IMR-90 (cell line): ENCODE data around the gene GAREM1.

ENCODE experiments used
- BHLHE40 ChIP-seq: fragments of 150-350 bp; IDR thresholded peaks from 2 replicates; pipeline ENCODE4 v1.6.1; 2016; ENCODE audit warnings: mild to moderate bottlenecking, low read depth, low read length
- CEBPB ChIP-seq: IDR thresholded peaks from 2 replicates; pipeline ENCODE4 v1.6.1; 2012; ENCODE audit warnings: low read depth, low read length, improper control_type of control experiment
- CHD1 ChIP-seq: IDR thresholded peaks from 2 replicates; pipeline ENCODE4 v1.6.1; 2012; ENCODE audit warnings: low read depth, low read length, improper control_type of control experiment
- CTCF ChIP-seq: conservative IDR thresholded peaks from 2 replicates; pipeline ENCODE4 v1.5.1; 2012; ENCODE audit warnings: mild to moderate bottlenecking, low read depth, low read length, improper control_type of control experiment
- ELK1 ChIP-seq: fragments of 150-350 bp; IDR thresholded peaks from 2 replicates; pipeline ENCODE4 v1.6.1; 2016; ENCODE audit warnings: low read depth, mild to moderate bottlenecking, low read length, moderate library complexity, borderline replicate concordance
- FOS ChIP-seq: fragments of 150-350 bp; IDR thresholded peaks from 2 replicates; pipeline ENCODE4 v1.6.1; 2016; ENCODE audit warnings: low read depth, low read length
- MAFK ChIP-seq: IDR thresholded peaks from 2 replicates; pipeline ENCODE4 v1.6.1; 2012; ENCODE audit warnings: low read depth, low read length, improper control_type of control experiment
- MAZ ChIP-seq: IDR thresholded peaks from 2 replicates; pipeline ENCODE4 v1.6.1; 2012; ENCODE audit warnings: low read depth, mild to moderate bottlenecking, low read length, improper control_type of control experiment, moderate library complexity, borderline replicate concordance
- MXI1 ChIP-seq: IDR thresholded peaks from 2 replicates; pipeline ENCODE4 v1.6.1; 2012; ENCODE audit warnings: low read depth, mild to moderate bottlenecking, low read length, moderate library complexity, borderline replicate concordance
- POLR2A ChIP-seq: IDR thresholded peaks from 2 replicates; pipeline ENCODE4 v1.6.1; 2012; ENCODE audit warnings: mild to moderate bottlenecking, low read depth, low read length
- RAD21 ChIP-seq: IDR thresholded peaks from 2 replicates; pipeline ENCODE4 v1.6.1; 2012; ENCODE audit warnings: low read length, improper control_type of control experiment
- RFX5 ChIP-seq: IDR thresholded peaks from 2 replicates; pipeline ENCODE4 v1.8.0; 2012; ENCODE audit warnings: low read depth, mild to moderate bottlenecking, low read length, moderate library complexity
- USF2 ChIP-seq: fragments of 150-350 bp; IDR thresholded peaks from 2 replicates; pipeline ENCODE4 v1.6.1; 2017; ENCODE audit warnings: mild to moderate bottlenecking, antibody characterized with exemption, low read length, low read depth

- no peak for TF ChIP-seq CTCF
- TF ChIP-seq POLR2A = no peak
- TF ChIP-seq USF2 = no peak
- no peak for TF ChIP-seq ELK1
- no peak for TF ChIP-seq CHD1
- no peak for TF ChIP-seq RAD21
- no peak for TF ChIP-seq FOS
- no peak for TF ChIP-seq MAZ
- no peak for TF ChIP-seq MAFK
- TF ChIP-seq RFX5 = no peak
- TF ChIP-seq CEBPB = no peak
- TF ChIP-seq BHLHE40 = no peak
- no peak for TF ChIP-seq MXI1
Observed at GRCh38 chr18:32315881-32316280, 154.8 kb downstream of the GAREM1 start.
